NCI-H1417 (cell line): ENCODE results near the gene ZNF554.

Experiments
- DNase-seq, 3 experiments: peaks; one replicate each; lab custom pipeline; 2025; lab: John Stamatoyannopoulos, UW

Gene ZNF554

GRCh38 chr19:2867025-2867991 lies 47.6 kb downstream of the ZNF554 start, which contains the start of gene ZNF556:
Gene ZNF556 (plus strand): TSS chr19:2867335. CDS start chr19:2867422, 87 bp downstream.
- DNase-seq = peak in 1 of 3 experiments; percentile 21

GRCh38 chr19:2869618-2870017 lies 50.0 kb downstream of the ZNF554 start:
- no peak for DNase-seq

- DNase-seq = peak in 1 of 3 experiments; percentile 21
Observed at GRCh38 chr19:2872175-2872574, 52.5 kb downstream of the ZNF554 start.

GRCh38 chr19:2877398-2878331 lies 58.0 kb downstream of the ZNF554 start:
- no peak for DNase-seq

- DNase-seq = no peak
Observed at GRCh38 chr19:2883686-2884439, 64.2 kb downstream of the ZNF554 start.

- DNase-seq = no peak
Observed at GRCh38 chr19:2885736-2886135, 66.1 kb downstream of the ZNF554 start.
